Astrocyte (in vitro differentiated cells and primary cell): ENCODE data around the gene PHC1. TPM values are rescaled to one million over a fixed set of nuclear protein-coding genes. Genes with fewer than 3 reads are reported as not detected.

ENCODE experiments used
- DNase-seq: peaks from one replicate; pipeline ENCODE4 v3.0.0-alpha.2; 2010; ENCODE audit warnings: low read depth
- FAIRE-seq: peaks from 2 replicates; lab custom pipeline; 2011; peaks lifted over from hg19 to GRCh38; lab: Jason Lieb, UNC
- H2AFZ ChIP-seq: 2 replicates; pipeline ENCODE4 v1.6.0; 2012; ENCODE audit warnings: low read depth, low read length, inconsistent platforms
- H3K27ac ChIP-seq: 2 replicates; pipeline ENCODE4 v1.5.1; 2011; ENCODE audit warnings: low read depth, low read length, inconsistent platforms
- H3K27me3 ChIP-seq: 2 replicates; pipeline ENCODE4 v1.6.0; 2011; ENCODE audit warnings: low read length, inconsistent platforms; ENCODE audit not compliant: insufficient read depth
- H3K36me3 ChIP-seq: 2 replicates; pipeline ENCODE4 v1.5.1; 2011; ENCODE audit warnings: low read length, inconsistent platforms; ENCODE audit not compliant: insufficient read depth
- H3K4me1 ChIP-seq: 2 replicates; pipeline ENCODE4 v1.5.1; 2011; ENCODE audit warnings: low read length, inconsistent platforms; ENCODE audit not compliant: insufficient read depth
- H3K4me2 ChIP-seq: 2 replicates; pipeline ENCODE4 v1.6.0; 2012; ENCODE audit warnings: low read length, inconsistent platforms
- H3K4me3 ChIP-seq: 2 replicates; pipeline ENCODE4 v1.5.1; 2011; ENCODE audit warnings: low read depth, mild to moderate bottlenecking, low read length, inconsistent platforms; ENCODE audit not compliant: insufficient read depth
- H3K79me2 ChIP-seq: 2 replicates; pipeline ENCODE4 v1.6.0; 2012; ENCODE audit warnings: mild to moderate bottlenecking, low read length, inconsistent platforms; ENCODE audit not compliant: insufficient read depth
- H3K9ac ChIP-seq: 2 replicates; pipeline ENCODE4 v1.6.0; 2012; ENCODE audit warnings: mild to moderate bottlenecking, low read length, inconsistent platforms
- H3K9me3 ChIP-seq: 2 replicates; pipeline ENCODE4 v1.5.1; 2012; ENCODE audit warnings: low read depth, mild to moderate bottlenecking, low read length, inconsistent platforms; ENCODE audit not compliant: insufficient read depth
- H4K20me1 ChIP-seq: 2 replicates; pipeline ENCODE4 v1.6.0; 2012; ENCODE audit warnings: low read length, inconsistent platforms; ENCODE audit not compliant: insufficient read depth
- H3K27ac Mint-ChIP-seq: one replicate; pipeline ENCODE4 v1.8.0; 2021; ENCODE audit warnings: mild to moderate bottlenecking, mixed read lengths; ENCODE audit not compliant: unreplicated experiment
- H3K27me3 Mint-ChIP-seq: one replicate; pipeline ENCODE4 v1.8.0; 2021; ENCODE audit warnings: low read depth, mixed read lengths; ENCODE audit not compliant: unreplicated experiment
- H3K36me3 Mint-ChIP-seq: one replicate; pipeline ENCODE4 v1.8.0; 2021; ENCODE audit warnings: low read depth, mixed read lengths; ENCODE audit not compliant: unreplicated experiment
- H3K4me1 Mint-ChIP-seq: one replicate; pipeline ENCODE4 v1.8.0; 2021; ENCODE audit warnings: low read depth, mixed read lengths; ENCODE audit not compliant: unreplicated experiment
- H3K4me3 Mint-ChIP-seq: one replicate; pipeline ENCODE4 v1.8.0; 2021; ENCODE audit warnings: mild to moderate bottlenecking, moderate library complexity, mixed read lengths; ENCODE audit not compliant: unreplicated experiment
- H3K9me3 Mint-ChIP-seq: one replicate; pipeline ENCODE4 v1.8.0; 2021; ENCODE audit warnings: mild to moderate bottlenecking, mixed read lengths; ENCODE audit not compliant: unreplicated experiment
- CTCF ChIP-seq: IDR thresholded peaks from 2 replicates; pipeline ENCODE4 v1.5.1; 2011; ENCODE audit warnings: low read depth, mild to moderate bottlenecking, inconsistent platforms, low read length, moderate library complexity; ENCODE audit not compliant: insufficient read depth
- EZH2 ChIP-seq: IDR thresholded peaks from 2 replicates; pipeline ENCODE4 v1.6.1; 2012; ENCODE audit warnings: mild to moderate bottlenecking, low read length, inconsistent platforms; ENCODE audit not compliant: insufficient read depth
- total RNA-seq: library from RNA; stranded (reverse); gene quantifications from 2 replicates; pipeline ENCODE4 v1.2.1, GENCODE V29; 2021

The PHC1 gene
- total RNA-seq, 1 donor from 2014 or later: 35.4 TPM

GRCh38 chr12:8950702-8951478, 36.6 kb downstream of the PHC1 start:
- Histone ChIP-seq H3K36me3 (peaks cover 2% of the 10 kb centered on the region), H3K9ac (peak overlapping the region; percentile 94), H3K4me2 (peak overlapping the region; percentile 98), H2AFZ (peak overlapping the region; percentile 94), H3K79me2 (peaks cover 36% of the 10 kb centered on the region), H3K9me3 (no peaks in the 10 kb centered on the region), H3K4me1 (peaks cover 6% of the 10 kb centered on the region), H3K27ac (no peak overlapping the region), H4K20me1 (peaks cover 32% of the 10 kb centered on the region), H3K4me3 (peak overlapping the region; percentile 100), H3K27me3 (no peaks in the 10 kb centered on the region)
- DNase-seq (no peak), FAIRE-seq (no peak)
- Mint-ChIP-seq H3K36me3 (peaks cover 3% of the 10 kb centered on the region), H3K9me3 (no peaks in the 10 kb centered on the region), H3K27me3 (no peaks in the 10 kb centered on the region), H3K4me3 (peak overlapping the region; percentile 98), H3K4me1 (peaks cover 11% of the 10 kb centered on the region), H3K27ac (no peak overlapping the region)
- TF ChIP-seq CTCF (no peak), EZH2 (no peak)

GRCh38 chr12:8951744-8952143, 37.4 kb downstream of the PHC1 start:
- Histone ChIP-seq H3K4me2 (no peak overlapping the region), H3K4me1 (peaks cover 6% of the 10 kb centered on the region), H3K27ac (no peak overlapping the region), H3K9me3 (no peaks in the 10 kb centered on the region), H2AFZ (no peak overlapping the region), H3K27me3 (no peaks in the 10 kb centered on the region), H4K20me1 (peaks cover 25% of the 10 kb centered on the region), H3K79me2 (peaks cover 27% of the 10 kb centered on the region), H3K4me3 (no peak overlapping the region), H3K9ac (no peak overlapping the region), H3K36me3 (no peaks in the 10 kb centered on the region)
- no peak overlapping the region for H3K27ac Mint-ChIP-seq
- no peaks in the 10 kb centered on the region for H3K9me3 Mint-ChIP-seq
- no peak for FAIRE-seq
- peaks cover 9% of the 10 kb centered on the region for H3K4me1 Mint-ChIP-seq
- H3K27me3 Mint-ChIP-seq: no peaks in the 10 kb centered on the region
- DNase-seq: no peak
- no peak overlapping the region for H3K4me3 Mint-ChIP-seq
- no peaks in the 10 kb centered on the region for H3K36me3 Mint-ChIP-seq
- no peak for TF ChIP-seq EZH2
- TF ChIP-seq CTCF: no peak

GRCh38 chr12:8953773-8954402, 39.6 kb downstream of the PHC1 start:
- no peaks in the 10 kb centered on the region for H3K36me3 ChIP-seq
- peaks cover 3% of the 10 kb centered on the region for H4K20me1 ChIP-seq
- no peaks in the 10 kb centered on the region for H3K9me3 ChIP-seq
- peaks cover 6% of the 10 kb centered on the region for H3K79me2 ChIP-seq
- H3K27me3 ChIP-seq: no peaks in the 10 kb centered on the region
- no peaks in the 10 kb centered on the region for H3K9me3 Mint-ChIP-seq
- H3K36me3 Mint-ChIP-seq: no peaks in the 10 kb centered on the region
- FAIRE-seq: no peak
- TF ChIP-seq CTCF: no peak
- no peak for TF ChIP-seq EZH2
- no peak for DNase-seq
- no peaks in the 10 kb centered on the region for H3K4me1 ChIP-seq
- H3K27ac ChIP-seq: no peak overlapping the region
- H2AFZ ChIP-seq: no peak overlapping the region
- H3K27me3 Mint-ChIP-seq: no peaks in the 10 kb centered on the region
- no peak overlapping the region for H3K4me2 ChIP-seq
- no peak overlapping the region for H3K27ac Mint-ChIP-seq
- H3K4me1 Mint-ChIP-seq: no peaks in the 10 kb centered on the region
- H3K4me3 ChIP-seq: no peak overlapping the region
- H3K9ac ChIP-seq: no peak overlapping the region
- no peak overlapping the region for H3K4me3 Mint-ChIP-seq
